Kidney capillary endothelial cell (primary cell): ENCODE results near the gene BPIFB4.

Experiments used
- DNase-seq: peaks from one replicate; pipeline ENCODE4 v3.0.0-alpha.2; 2018; ENCODE audit warnings: low spot score

BPIFB4 gene

GRCh38 chr20:33062105-33062824, 17.2 kb upstream of the BPIFB4 start:
- no peak for DNase-seq

- no peak for DNase-seq
Observed at GRCh38 chr20:33062825-33063149, 16.7 kb upstream of the BPIFB4 start.

GRCh38 chr20:33063271-33063670, 16.2 kb upstream of the BPIFB4 start:
- DNase-seq, result no peak

- no peak for DNase-seq
Observed at GRCh38 chr20:33064572-33065287, 14.7 kb upstream of the BPIFB4 start.

- no peak for DNase-seq
Observed at GRCh38 chr20:33065785-33066184, 13.7 kb upstream of the BPIFB4 start.

GRCh38 chr20:33067806-33068205, 11.6 kb upstream of the BPIFB4 start:
- no peak for DNase-seq

- no peak for DNase-seq
Observed at GRCh38 chr20:33068251-33068939, 11.0 kb upstream of the BPIFB4 start.

GRCh38 chr20:33069673-33070072, 9.8 kb upstream of the BPIFB4 start:
- no peak for DNase-seq

GRCh38 chr20:33070111-33071053, 9.1 kb upstream of the BPIFB4 start:
- no peak for DNase-seq

GRCh38 chr20:33071198-33071597, 8.2 kb upstream of the BPIFB4 start:
- DNase-seq, result no peak

- DNase-seq, result no peak
Observed at GRCh38 chr20:33072362-33072761, 7.1 kb upstream of the BPIFB4 start.

- DNase-seq, result no peak
Observed at GRCh38 chr20:33072813-33073212, 6.6 kb upstream of the BPIFB4 start.

GRCh38 chr20:33074675-33075074, 4.8 kb upstream of the BPIFB4 start:
- no peak for DNase-seq

- no peak for DNase-seq
Observed at GRCh38 chr20:33075281-33075680, 4.2 kb upstream of the BPIFB4 start.

GRCh38 chr20:33076662-33077372, 2.6 kb upstream of the BPIFB4 start:
- no peak for DNase-seq

GRCh38 chr20:33081411-33082154, 2.1 kb downstream of the BPIFB4 start:
- no peak for DNase-seq

GRCh38 chr20:33082546-33082945, 3.1 kb downstream of the BPIFB4 start:
- DNase-seq, result no peak

GRCh38 chr20:33083544-33084340, 4.3 kb downstream of the BPIFB4 start:
- no peak for DNase-seq

GRCh38 chr20:33084722-33085121, 5.3 kb downstream of the BPIFB4 start:
- DNase-seq, result no peak
